Glutamatergic neuron (in vitro differentiated cells): ENCODE results near the gene CREBBP. TPM values are rescaled to one million over a fixed set of nuclear protein-coding genes. Genes with fewer than 3 reads are reported as not detected.

Experiments
- DNase-seq: peaks from one replicate; pipeline ENCODE4 v3.0.0; 2022
- H3K27ac Mint-ChIP-seq: one replicate; pipeline ENCODE4 v1.8.0; 2020; ENCODE audit warnings: mild to moderate bottlenecking, mixed read lengths, inconsistent platforms; ENCODE audit not compliant: unreplicated experiment
- H3K27me3 Mint-ChIP-seq: one replicate; pipeline ENCODE4 v1.8.0; 2020; ENCODE audit warnings: mild to moderate bottlenecking, moderate library complexity, mixed read lengths, inconsistent platforms; ENCODE audit not compliant: unreplicated experiment
- H3K36me3 Mint-ChIP-seq: one replicate; pipeline ENCODE4 v1.8.0; 2020; ENCODE audit warnings: mild to moderate bottlenecking, mixed read lengths, inconsistent platforms; ENCODE audit not compliant: unreplicated experiment
- H3K4me1 Mint-ChIP-seq: one replicate; pipeline ENCODE4 v1.8.0; 2020; ENCODE audit warnings: mild to moderate bottlenecking, low read depth, mixed read lengths, inconsistent platforms; ENCODE audit not compliant: unreplicated experiment
- H3K4me3 Mint-ChIP-seq: one replicate; pipeline ENCODE4 v1.8.0; 2020; ENCODE audit warnings: mild to moderate bottlenecking, mixed read lengths, inconsistent platforms; ENCODE audit not compliant: unreplicated experiment
- H3K9me3 Mint-ChIP-seq: one replicate; pipeline ENCODE4 v1.8.0; 2020; ENCODE audit warnings: mild to moderate bottlenecking, moderate library complexity, mixed read lengths, inconsistent platforms; ENCODE audit not compliant: unreplicated experiment
- CTCF ChIP-seq: fragments of 200-600 bp; sonication (generic); IDR thresholded peaks from one replicate; pipeline ENCODE4 v1.5.0; 2021; ENCODE audit not compliant: partially characterized antibody, unreplicated experiment
- total RNA-seq: library from RNA; stranded (reverse); fragmentation: NEBNext Ultra II Directional; extraction: Animal tissue kit (Norgen Biotek cat#: 25700); gene quantifications from one replicate; pipeline ENCODE4 v1.2.1, GENCODE V29; 2021; ENCODE audit not compliant: unreplicated experiment

Gene CREBBP
- total RNA-seq, 1 donor from 2014 or later: 96.9 TPM

GRCh38 chr16:3821184-3821583, 59.3 kb downstream of the CREBBP start:
- no peaks in the 10 kb centered on the region for H3K36me3 Mint-ChIP-seq
- no peak overlapping the region for H3K27ac Mint-ChIP-seq
- H3K4me3 Mint-ChIP-seq: no peak overlapping the region
- H3K27me3 Mint-ChIP-seq: peaks cover 9% of the 10 kb centered on the region
- no peak for TF ChIP-seq CTCF
- peaks cover 3% of the 10 kb centered on the region for H3K9me3 Mint-ChIP-seq
- peaks cover 40% of the 10 kb centered on the region for H3K4me1 Mint-ChIP-seq
- no peak for DNase-seq

DNA sequence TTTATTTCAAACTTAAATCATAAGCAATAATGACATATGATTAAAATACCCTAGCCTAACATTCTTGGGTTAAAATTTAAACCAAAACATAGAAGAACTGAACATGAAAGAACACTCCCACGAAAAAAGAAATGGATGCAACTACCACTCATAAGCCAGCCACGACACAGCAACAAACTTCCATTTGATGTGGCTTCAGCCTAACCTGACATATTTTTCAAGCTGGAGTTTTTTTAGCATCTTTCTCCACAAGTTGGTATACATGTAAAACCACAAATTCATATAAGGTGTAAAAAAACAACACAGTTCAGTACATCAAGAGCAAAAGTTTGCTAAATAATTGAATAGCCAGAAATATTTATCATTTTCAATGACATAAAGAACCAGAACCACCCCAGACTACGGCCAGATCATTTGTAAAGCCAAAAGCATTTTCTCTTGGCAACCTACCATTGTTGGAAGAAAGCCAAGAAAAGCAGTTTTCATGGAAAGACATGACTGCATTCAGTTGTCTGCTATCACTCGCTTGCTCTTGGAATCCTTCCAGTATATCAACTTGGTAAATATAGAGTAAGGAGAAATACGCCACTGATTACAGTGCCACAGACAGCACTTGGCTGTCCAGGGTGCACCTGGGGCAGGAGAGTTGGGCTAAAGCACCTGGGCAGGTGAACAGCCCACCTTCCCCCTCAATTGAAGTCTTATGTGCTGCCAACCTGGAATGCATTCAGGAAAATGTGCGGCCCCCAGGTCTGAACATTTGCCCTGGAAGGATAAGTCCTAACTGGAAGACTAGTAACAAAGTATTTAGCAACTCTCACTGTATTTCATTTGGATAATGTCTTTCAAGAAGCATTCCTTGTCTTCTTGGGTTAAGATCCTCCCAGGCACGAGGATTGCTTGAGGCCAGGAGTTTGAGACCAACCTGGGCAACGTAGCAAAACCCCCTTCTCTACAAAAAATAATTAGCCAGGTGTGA, 60.5 kb downstream of the CREBBP start:
- H3K27me3 Mint-ChIP-seq: peaks cover 9% of the 10 kb centered on the region
- H3K4me1 Mint-ChIP-seq: peaks cover 35% of the 10 kb centered on the region
- H3K9me3 Mint-ChIP-seq: peaks cover 3% of the 10 kb centered on the region
- no peak for DNase-seq
- no peak overlapping the region for H3K4me3 Mint-ChIP-seq
- no peak overlapping the region for H3K27ac Mint-ChIP-seq
- H3K36me3 Mint-ChIP-seq: no peaks in the 10 kb centered on the region
- no peak for TF ChIP-seq CTCF

- TF ChIP-seq CTCF: no peak
- Mint-ChIP-seq H3K4me1 (peaks cover 26% of the 10 kb centered on the region), H3K27ac (no peak overlapping the region), H3K9me3 (peaks cover 3% of the 10 kb centered on the region), H3K36me3 (no peaks in the 10 kb centered on the region), H3K27me3 (peaks cover 4% of the 10 kb centered on the region), H3K4me3 (no peak overlapping the region)
- no peak for DNase-seq
Measured at GRCh38 chr16:3819175-3819527, 61.4 kb downstream of the CREBBP start.

- Mint-ChIP-seq H3K9me3 (peaks cover 3% of the 10 kb centered on the region), H3K27ac (no peak overlapping the region)
- TF ChIP-seq CTCF: no peak
Measured at GRCh38 chr16:3816326-3816725, 64.2 kb downstream of the CREBBP start.

GRCh38 chr16:3814755-3815154, 65.8 kb downstream of the CREBBP start:
- Mint-ChIP-seq H3K27ac (no peak overlapping the region), H3K36me3 (no peaks in the 10 kb centered on the region), H3K4me3 (no peak overlapping the region), H3K27me3 (peaks cover 4% of the 10 kb centered on the region), H3K4me1 (peaks cover 14% of the 10 kb centered on the region), H3K9me3 (peaks cover 3% of the 10 kb centered on the region)
- no peak for DNase-seq
- TF ChIP-seq CTCF: no peak

More at GRCh38 chr16:3816326-3816725, 64.2 kb downstream of the CREBBP start:
- no peaks in the 10 kb centered on the region for H3K36me3 Mint-ChIP-seq
- peaks cover 4% of the 10 kb centered on the region for H3K27me3 Mint-ChIP-seq
- DNase-seq: no peak
- peaks cover 14% of the 10 kb centered on the region for H3K4me1 Mint-ChIP-seq
- no peak overlapping the region for H3K4me3 Mint-ChIP-seq
